ENCODE measurements around the gene ALAD.
"Not testable (repeated sequence)": the region's sequence is repeated elsewhere in the genome, so short reads cannot be mapped to it uniquely, and the experiment has no call there.

The ALAD gene

GRCh38 chr9:113369855-113370140, 31.3 kb downstream of the ALAD start:
- no peak overlapping the region for H3K4me3 ChIP-seq (ENCODE audit: low read depth, low read length)
- TF ChIP-seq CTCF (IDR thresholded peaks at IDR 0.05; ENCODE audit: low read depth, low read length): no peak

GRCh38 chr9:113368982-113369854, 31.9 kb downstream of the ALAD start:
- TF ChIP-seq CTCF (IDR thresholded peaks at IDR 0.05; ENCODE audit: low read depth, low read length): no peak
- H3K4me3 ChIP-seq (ENCODE audit: low read depth, low read length): no peak overlapping the region

- H3K4me3 ChIP-seq (ENCODE audit: low read depth, low read length): no peak overlapping the region
- TF ChIP-seq CTCF (IDR thresholded peaks at IDR 0.05; ENCODE audit: low read depth, low read length): no peak
Observed at GRCh38 chr9:113368348-113368981, 32.6 kb downstream of the ALAD start.

GRCh38 chr9:113365652-113366051, 35.4 kb downstream of the ALAD start:
- not testable (repeated sequence) for H3K4me3 ChIP-seq (ENCODE audit: low read depth, low read length)

GRCh38 chr9:113364951-113365350, 36.1 kb downstream of the ALAD start:
- H3K4me3 ChIP-seq (ENCODE audit: low read depth, low read length): no peak overlapping the region
- TF ChIP-seq CTCF (IDR thresholded peaks at IDR 0.05; ENCODE audit: low read depth, low read length): no peak

GRCh38 chr9:113363336-113363735, 37.7 kb downstream of the ALAD start:
- no peak overlapping the region for H3K4me3 ChIP-seq (ENCODE audit: low read depth, low read length)

GRCh38 chr9:113361304-113362018, 39.6 kb downstream of the ALAD start:
- TF ChIP-seq CTCF (IDR thresholded peaks at IDR 0.05; ENCODE audit: low read depth, low read length): no peak
- no peak overlapping the region for H3K4me3 ChIP-seq (ENCODE audit: low read depth, low read length)

More at GRCh38 chr9:113363336-113363735, 37.7 kb downstream of the ALAD start:
- TF ChIP-seq CTCF (IDR thresholded peaks at IDR 0.05; ENCODE audit: low read depth, low read length): no peak
